Measurements from ENCODE around the gene PRDM2. TPM values are rescaled to one million over a fixed set of nuclear protein-coding genes. Genes with fewer than 3 reads are reported as not detected.
"Not testable (repeated sequence)": the region's sequence is repeated elsewhere in the genome, so short reads cannot be mapped to it uniquely, and the experiment has no call there.

The PRDM2 gene
- total and polyA plus RNA-seq, 5 donors, result 16.3 to 45.9 (median 38.4) TPM

DNA sequence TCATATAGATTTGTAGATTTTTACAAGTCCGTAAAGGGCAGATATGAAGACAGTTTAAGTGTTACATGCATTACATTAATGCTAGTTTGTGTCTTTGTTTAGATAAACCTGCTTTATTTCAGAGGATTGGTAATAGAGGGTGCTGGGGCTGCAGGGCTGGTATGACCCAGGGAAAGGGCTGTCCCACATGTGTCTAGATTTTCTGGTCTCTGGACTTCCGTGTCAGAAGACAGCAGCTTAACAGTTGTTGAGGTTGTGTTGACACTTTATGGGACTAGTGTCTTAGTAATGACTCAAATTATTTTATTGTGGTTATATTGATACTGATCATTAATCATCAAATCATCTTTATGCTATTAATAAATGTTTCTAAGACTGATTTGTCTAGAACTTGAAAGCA is 10.1 kb downstream of the PRDM2 start:
- WGBS, result 97% methylated on average over 2 of the region's 2 CpGs

DNA sequence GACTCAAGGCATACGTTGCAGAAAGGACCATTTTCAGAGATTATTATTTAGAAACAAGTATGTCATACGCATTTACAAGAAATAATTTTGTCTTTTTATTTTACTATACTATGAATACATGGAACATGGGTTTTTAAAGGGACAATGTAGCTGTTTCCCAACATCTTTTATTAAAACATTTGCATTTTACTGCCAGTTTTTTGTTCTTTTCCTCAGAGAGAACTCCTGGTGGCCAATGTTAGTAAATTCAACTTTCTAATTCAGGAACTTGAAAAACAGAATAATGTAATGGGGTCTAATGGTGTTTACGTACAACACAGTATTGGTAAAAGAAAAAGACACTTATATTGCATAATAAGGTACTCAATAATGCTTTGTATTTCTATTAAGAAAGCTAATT is 14.9 kb downstream of the PRDM2 start:
- intact Hi-C loops (cut with DNase I), result no loop called here
- 84% methylated on average over 3 of the region's 3 CpGs for WGBS
- H3K4me1 ChIP-seq (ENCODE audit: control insufficient read depth, insufficient read depth, low read length), result no peaks in the 10 kb centered on the region
- no peak overlapping the region for H3K27ac ChIP-seq (ENCODE audit: low read length)
- H3K27me3 ChIP-seq (ENCODE audit: control insufficient read depth, insufficient read depth), result no peaks in the 10 kb centered on the region
- no peaks in the 10 kb centered on the region for H3K9me3 ChIP-seq (ENCODE audit: control insufficient read depth, low read length)
- H3K4me3 ChIP-seq (ENCODE audit: low read length), result no peak overlapping the region
- ATAC-seq (no peak), DNase-seq (no peak)

More for the DNA sequence above, 10.1 kb downstream of the PRDM2 start:
- no peak overlapping the region for H3K4me3 ChIP-seq (ENCODE audit: low read length)
- DNase-seq (no peak), ATAC-seq (no peak)
- intact Hi-C loops (cut with DNase I), result no loop called here
- H3K27me3 ChIP-seq (ENCODE audit: control insufficient read depth, insufficient read depth), result no peaks in the 10 kb centered on the region
- H3K9me3 ChIP-seq (ENCODE audit: control insufficient read depth, low read length), result no peaks in the 10 kb centered on the region
- no peak overlapping the region for H3K27ac ChIP-seq (ENCODE audit: low read length)
- H3K4me1 ChIP-seq (ENCODE audit: control insufficient read depth, insufficient read depth, low read length), result no peaks in the 10 kb centered on the region

DNA sequence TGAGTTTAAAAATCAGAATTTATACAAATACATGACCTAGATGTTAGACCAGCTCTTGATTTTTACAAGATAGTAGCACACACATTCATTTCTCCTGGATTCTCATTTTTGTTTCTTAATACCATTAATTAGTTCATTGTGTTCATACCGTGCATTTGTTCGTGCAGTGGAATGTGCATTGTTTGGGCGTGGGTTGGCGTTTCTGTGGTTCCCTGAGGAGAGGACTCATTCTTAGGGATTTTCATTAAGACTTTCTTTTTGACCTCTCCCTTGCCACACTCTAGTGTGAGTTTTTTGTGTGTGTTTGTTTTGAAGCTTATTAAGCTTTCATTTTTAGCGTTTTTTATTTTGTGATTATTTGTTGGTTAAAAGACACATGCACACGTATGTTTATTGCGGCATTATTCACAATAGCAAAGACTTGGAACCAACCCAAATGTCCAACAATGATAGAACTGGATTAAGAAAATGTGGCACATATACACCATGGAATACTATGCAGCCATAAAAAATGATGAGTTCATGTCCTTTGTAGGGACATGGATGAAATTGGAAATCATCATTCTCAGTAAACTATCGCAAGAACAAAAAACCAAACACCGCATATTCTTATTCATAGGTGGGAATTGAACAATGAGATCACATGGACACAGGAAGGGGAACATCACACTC is 15.8 kb downstream of the PRDM2 start:
- H3K4me3 ChIP-seq (ENCODE audit: low read length); H3K27ac ChIP-seq (ENCODE audit: low read length); H3K27me3 ChIP-seq (ENCODE audit: control insufficient read depth, insufficient read depth); H3K9me3 ChIP-seq (ENCODE audit: control insufficient read depth, low read length); H3K4me1 ChIP-seq (ENCODE audit: control insufficient read depth, insufficient read depth, low read length); intact Hi-C loops (cut with DNase I); ATAC-seq; DNase-seq: not testable (repeated sequence)
- 89% methylated on average over 9 of the region's 9 CpGs for WGBS

DNA sequence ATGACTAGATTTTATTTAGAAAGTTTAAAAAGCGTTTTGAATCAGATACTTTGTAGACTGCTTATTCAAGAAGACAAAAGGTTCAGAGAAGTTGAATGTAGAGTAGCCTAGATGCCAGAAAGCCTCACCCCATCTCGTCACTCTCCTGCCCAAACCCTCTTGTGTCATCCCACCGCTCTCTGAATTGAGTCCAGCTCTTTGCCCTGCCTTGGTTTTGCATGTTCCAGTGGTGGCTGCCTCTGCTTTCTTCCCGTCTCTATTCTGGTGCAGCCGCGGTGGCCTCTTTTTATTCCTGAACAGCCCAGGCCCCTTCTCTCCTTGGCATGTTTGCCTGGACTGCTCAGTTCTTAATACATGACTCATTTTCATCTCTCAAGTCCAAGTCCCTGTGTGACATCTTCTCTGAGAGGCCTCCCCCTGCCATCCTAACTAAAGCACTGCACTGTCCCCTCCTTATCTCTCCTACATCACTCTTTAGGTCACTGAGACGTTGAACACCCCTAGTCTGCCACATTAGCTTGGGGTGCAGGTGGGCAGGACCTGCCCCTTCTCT is 22.9 kb downstream of the PRDM2 start:
- Histone ChIP-seq H3K27ac (ENCODE audit: low read length) (no peak overlapping the region), H3K4me1 (ENCODE audit: control insufficient read depth, insufficient read depth, low read length) (no peaks in the 10 kb centered on the region), H3K27me3 (ENCODE audit: control insufficient read depth, insufficient read depth) (no peaks in the 10 kb centered on the region), H3K9me3 (ENCODE audit: control insufficient read depth, low read length) (no peaks in the 10 kb centered on the region), H3K4me3 (ENCODE audit: low read length) (no peak overlapping the region)
- ATAC-seq, result peak in 1 of 2 donors; percentile 26
- WGBS, result 89% methylated on average over 7 of the region's 7 CpGs
- DNase-seq, result peak in 1 of 3 donors; percentile 11
- intact Hi-C loops (cut with DNase I), result no loop called here

DNA sequence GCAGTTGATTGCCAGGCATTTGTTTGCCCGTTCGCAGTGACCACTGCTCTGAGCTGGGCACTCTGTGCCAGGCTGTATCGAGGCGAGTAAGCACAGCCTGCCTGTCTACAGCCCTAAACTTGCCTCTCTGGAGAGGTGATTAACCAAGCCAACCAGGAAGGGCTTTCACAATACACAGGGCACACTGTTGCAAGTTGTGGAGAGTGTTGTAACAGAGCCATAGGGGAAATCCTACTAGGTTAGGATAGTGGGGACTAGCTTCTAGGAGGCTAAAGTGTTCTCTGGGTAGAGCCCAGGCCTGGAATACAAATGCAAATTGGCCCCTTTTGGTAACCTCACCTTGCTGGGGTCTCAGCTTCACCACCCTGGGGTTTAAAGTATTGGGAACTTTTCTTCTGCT is 23.8 kb downstream of the PRDM2 start:
- DNase-seq, result peak in 2 of 3 donors; percentile 24 to 43

DNA sequence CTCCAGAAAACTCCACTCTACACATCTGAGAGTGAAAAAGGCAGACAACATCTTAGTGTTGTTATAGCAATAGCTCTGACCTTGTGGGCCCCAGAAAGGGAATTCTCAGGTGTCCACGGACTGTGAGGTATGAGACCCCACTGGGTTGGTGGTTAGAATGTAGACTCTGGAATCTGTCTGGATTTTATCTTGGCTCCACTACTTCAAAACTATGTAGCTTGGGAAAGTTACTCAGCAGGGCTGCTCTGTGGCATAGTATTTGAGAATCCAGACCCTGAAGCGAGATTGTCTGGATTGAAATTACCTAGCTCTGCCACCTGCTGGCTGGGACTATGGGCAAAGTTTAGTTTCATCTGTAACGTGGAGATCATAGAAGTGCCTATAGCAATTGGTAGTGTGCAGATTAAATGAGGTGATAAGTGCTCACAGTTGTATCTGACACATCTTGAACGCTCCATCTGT is 25.8 kb downstream of the PRDM2 start:
- H3K4me1 ChIP-seq (ENCODE audit: control insufficient read depth, insufficient read depth, low read length), result no peaks in the 10 kb centered on the region
- H3K27me3 ChIP-seq (ENCODE audit: control insufficient read depth, insufficient read depth), result no peaks in the 10 kb centered on the region
- H3K9me3 ChIP-seq (ENCODE audit: control insufficient read depth, low read length), result no peaks in the 10 kb centered on the region
- intact Hi-C loops (cut with DNase I), result no loop called here
- ATAC-seq (no peak), DNase-seq (peak in 1 of 3 donors; percentile 11)
- H3K4me3 ChIP-seq (ENCODE audit: low read length), result no peak overlapping the region
- no peak overlapping the region for H3K27ac ChIP-seq (ENCODE audit: low read length)
- 72% methylated on average over 4 of the region's 4 CpGs for whole genome bisulfite sequencing

More for the DNA sequence above, 23.8 kb downstream of the PRDM2 start:
- Histone ChIP-seq H3K9me3 (ENCODE audit: control insufficient read depth, low read length) (no peaks in the 10 kb centered on the region), H3K4me3 (ENCODE audit: low read length) (no peak overlapping the region), H3K27ac (ENCODE audit: low read length) (no peak overlapping the region), H3K27me3 (ENCODE audit: control insufficient read depth, insufficient read depth) (no peaks in the 10 kb centered on the region), H3K4me1 (ENCODE audit: control insufficient read depth, insufficient read depth, low read length) (no peaks in the 10 kb centered on the region)
- intact Hi-C loops (cut with DNase I), result no loop called here
- peak; percentile 67 to 77 for ATAC-seq
- WGBS, result 87% methylated on average over 4 of the region's 4 CpGs

DNA sequence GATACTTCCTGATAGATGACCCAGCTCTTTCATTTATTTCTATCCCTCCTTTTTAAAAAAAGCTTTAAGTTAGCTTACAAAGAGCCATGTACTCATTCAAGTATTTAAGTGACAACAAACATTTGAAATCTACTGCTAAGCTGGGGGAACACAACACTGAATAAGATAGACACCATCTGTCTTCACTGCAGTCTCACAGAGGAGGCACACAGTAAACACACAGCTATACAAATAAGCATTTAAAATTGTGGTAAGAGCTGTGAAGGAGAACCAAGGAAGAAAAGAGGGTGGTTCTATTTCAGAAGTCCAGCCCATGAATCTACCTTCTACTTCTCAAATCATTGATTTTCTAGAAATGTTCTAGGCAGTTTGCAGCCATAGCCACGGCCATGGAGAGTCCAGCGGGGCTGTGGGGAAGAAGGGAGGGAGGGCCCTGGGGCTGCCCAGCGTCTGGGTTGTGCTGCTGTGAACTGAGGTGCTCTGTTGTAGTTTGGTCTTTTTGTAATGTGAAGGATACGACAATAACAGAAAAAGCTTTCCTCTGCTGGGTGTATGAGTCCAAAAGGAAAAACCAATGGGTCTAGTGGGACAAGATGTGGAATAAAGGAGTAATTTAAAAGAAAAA is 28.2 kb downstream of the PRDM2 start:
- Histone ChIP-seq H3K4me3 (ENCODE audit: low read length) (no peak overlapping the region), H3K27ac (ENCODE audit: low read length) (no peak overlapping the region), H3K4me1 (ENCODE audit: control insufficient read depth, insufficient read depth, low read length) (no peaks in the 10 kb centered on the region), H3K27me3 (ENCODE audit: control insufficient read depth, insufficient read depth) (no peaks in the 10 kb centered on the region), H3K9me3 (ENCODE audit: control insufficient read depth, low read length) (no peaks in the 10 kb centered on the region)
- DNase-seq (peak in 1 of 3 donors; percentile 25), ATAC-seq (no peak)
- 66% methylated on average over 4 of the region's 4 CpGs for WGBS
- intact Hi-C loops (cut with DNase I), result no loop called here

DNA sequence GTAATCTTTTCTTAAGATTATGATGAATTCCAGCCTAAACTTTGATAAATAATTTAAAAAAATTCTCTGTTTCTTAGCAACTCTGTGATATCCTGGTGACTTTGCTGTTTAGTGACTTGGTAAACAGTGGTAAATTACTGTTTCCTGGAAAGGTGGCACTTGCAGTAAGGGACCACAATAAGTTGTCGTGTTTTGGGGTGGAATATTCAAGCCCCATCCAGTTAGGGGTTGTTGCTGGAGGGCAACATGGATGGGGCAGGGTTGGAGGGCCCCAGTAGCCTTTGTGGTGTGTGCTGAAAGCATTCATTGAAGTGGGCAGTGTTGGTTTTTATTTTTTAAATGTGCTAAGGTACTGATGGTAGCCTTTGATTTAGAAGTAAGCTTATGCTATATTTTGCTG is 30.3 kb downstream of the PRDM2 start:
- ATAC-seq, result no peak
- intact Hi-C loops (cut with DNase I), result no loop called here
- no peak for DNase-seq
- Histone ChIP-seq H3K9me3 (ENCODE audit: control insufficient read depth, low read length) (no peaks in the 10 kb centered on the region), H3K4me1 (ENCODE audit: control insufficient read depth, insufficient read depth, low read length) (no peaks in the 10 kb centered on the region), H3K27ac (ENCODE audit: low read length) (no peak overlapping the region), H3K4me3 (ENCODE audit: low read length) (no peak overlapping the region), H3K27me3 (ENCODE audit: control insufficient read depth, insufficient read depth) (no peaks in the 10 kb centered on the region)
- WGBS, result 72% methylated on average over 1 of the region's 1 CpG

DNA sequence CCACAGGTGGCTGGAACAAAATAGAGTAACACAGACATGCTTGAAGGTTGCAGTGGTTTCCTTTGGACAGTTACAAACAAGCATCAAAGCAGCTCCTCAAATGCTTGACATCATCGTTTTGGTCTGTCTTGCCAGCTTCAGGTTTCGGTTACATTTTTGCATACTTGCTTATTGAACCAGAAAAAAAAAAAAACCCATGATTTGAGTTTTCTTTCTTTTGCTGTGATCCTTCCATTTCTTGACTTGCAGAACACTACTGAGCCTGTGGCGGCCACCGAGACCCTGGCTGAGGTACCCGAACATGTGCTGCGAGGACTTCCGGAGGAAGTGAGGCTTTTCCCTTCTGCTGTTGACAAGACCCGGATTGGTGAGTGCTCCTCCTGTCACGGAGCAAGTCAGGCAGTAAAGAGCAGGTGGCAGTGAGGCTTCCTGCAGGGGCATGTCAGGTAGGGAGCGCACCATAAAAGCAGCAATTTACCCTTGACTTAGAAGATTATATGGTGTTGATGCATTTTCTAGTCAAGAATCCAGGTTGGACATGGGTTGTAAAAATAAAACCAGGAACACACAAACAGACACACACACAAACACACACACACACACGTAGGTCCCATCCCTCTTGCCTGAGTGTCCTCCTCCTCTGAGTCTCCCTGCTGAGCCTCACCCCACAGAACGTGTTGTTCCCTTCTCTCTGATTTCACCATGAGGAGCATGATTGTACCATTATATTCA is 30.9 kb downstream of the PRDM2 start:
- ATAC-seq (peak; percentile 35 to 36), DNase-seq (peak in 2 of 3 donors; percentile 46 to 72)
- Histone ChIP-seq H3K4me1 (ENCODE audit: control insufficient read depth, insufficient read depth, low read length) (no peaks in the 10 kb centered on the region), H3K27ac (ENCODE audit: low read length) (no peak overlapping the region), H3K27me3 (ENCODE audit: control insufficient read depth, insufficient read depth) (no peaks in the 10 kb centered on the region), H3K4me3 (ENCODE audit: low read length) (no peak overlapping the region), H3K9me3 (ENCODE audit: control insufficient read depth, low read length) (no peaks in the 10 kb centered on the region)
- WGBS, result 66% methylated on average over 12 of the region's 12 CpGs
- intact Hi-C loops (cut with DNase I), result no loop called here

DNA sequence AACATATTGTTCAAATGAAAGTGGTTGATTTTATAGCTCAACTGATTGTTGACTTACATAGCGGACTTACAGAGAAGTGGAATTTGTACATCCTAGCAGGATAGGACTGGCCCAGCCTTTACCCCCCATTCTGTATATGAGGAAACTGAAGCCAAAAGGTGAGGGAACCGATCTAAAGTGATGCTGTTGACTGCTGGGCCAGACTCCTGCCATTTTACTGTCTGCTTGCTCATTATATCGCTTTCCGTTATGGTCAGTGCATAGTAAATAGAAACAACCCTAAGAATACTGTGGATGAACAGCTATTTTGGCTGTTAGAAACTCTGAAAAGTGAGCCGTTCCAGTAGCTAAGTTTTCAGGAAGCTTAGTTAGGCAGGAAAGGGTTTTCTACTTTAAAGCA is 31.9 kb downstream of the PRDM2 start:
- no peak overlapping the region for H3K4me3 ChIP-seq (ENCODE audit: low read length)
- DNase-seq, result no peak
- no peaks in the 10 kb centered on the region for H3K27me3 ChIP-seq (ENCODE audit: control insufficient read depth, insufficient read depth)
- 92% methylated on average over 5 of the region's 5 CpGs for WGBS
- H3K4me1 ChIP-seq (ENCODE audit: control insufficient read depth, insufficient read depth, low read length), result no peaks in the 10 kb centered on the region
- H3K9me3 ChIP-seq (ENCODE audit: control insufficient read depth, low read length), result no peaks in the 10 kb centered on the region
- ATAC-seq, result no peak
- intact Hi-C loops (cut with DNase I), result no loop called here
- H3K27ac ChIP-seq (ENCODE audit: low read length), result no peak overlapping the region
